Measurements from ENCODE around the gene INO80.

GRCh38 chr15:41011055-41011815 lies 104.8 kb downstream of the INO80 start:
- TF ChIP-seq CTCF (IDR thresholded peaks at IDR 0.05) (no peak), POLR2A (IDR thresholded peaks at IDR 0.05) (no peak), POLR2AphosphoS5 (IDR thresholded peaks at IDR 0.05) (no peak)
